GM23248 (cell line): ENCODE measurements around the gene TSPYL4. TPM values are rescaled to one million over a fixed set of nuclear protein-coding genes. Genes with fewer than 3 reads are reported as not detected.

Experiments used
- DNase-seq: peaks from one replicate; pipeline ENCODE4 v3.0.0-alpha.2; 2015
- H2AFZ ChIP-seq: fragments of 200-600 bp; sonication (generic); 2 replicates; pipeline ENCODE4 v1.6.1; 2016; ENCODE audit warnings: antibody characterized with exemption
- H3F3A ChIP-seq: fragments of 200-600 bp; sonication (generic); 2 replicates; pipeline ENCODE4 v1.6.1; 2016; ENCODE audit warnings: mild to moderate bottlenecking, antibody characterized with exemption, mixed run types; ENCODE audit not compliant: insufficient read depth
- H3K27ac ChIP-seq: fragments of 200-600 bp; sonication (generic); 2 replicates; pipeline ENCODE4 v1.5.1; 2016; ENCODE audit warnings: mild to moderate bottlenecking
- H3K27me3 ChIP-seq: fragments of 200-600 bp; sonication (generic); replicated peaks from 2 replicates; pipeline ENCODE4 v1.6.1; 2016; ENCODE audit warnings: mild to moderate bottlenecking; ENCODE audit not compliant: insufficient read depth
- H3K36me3 ChIP-seq: fragments of 200-600 bp; sonication (generic); 2 replicates; pipeline ENCODE4 v1.6.1; 2016; ENCODE audit warnings: low read depth, mild to moderate bottlenecking
- H3K4me1 ChIP-seq: fragments of 200-600 bp; sonication (generic); 2 replicates; pipeline ENCODE4 v1.6.1; 2016; ENCODE audit warnings: mild to moderate bottlenecking; ENCODE audit not compliant: insufficient read depth
- H3K4me2 ChIP-seq: fragments of 200-600 bp; sonication (generic); one replicate; pipeline ENCODE4 v1.6.1; 2016; ENCODE audit warnings: mild to moderate bottlenecking; ENCODE audit not compliant: unreplicated experiment
- H3K4me3 ChIP-seq: fragments of 200-600 bp; sonication (generic); 2 replicates; pipeline ENCODE4 v1.5.1; 2016; ENCODE audit warnings: mild to moderate bottlenecking
- H3K79me2 ChIP-seq: fragments of 200-600 bp; sonication (generic); 2 replicates; pipeline ENCODE4 v1.6.1; 2016; ENCODE audit warnings: mild to moderate bottlenecking; ENCODE audit not compliant: insufficient read depth
- H3K9ac ChIP-seq: fragments of 200-600 bp; sonication (generic); 2 replicates; pipeline ENCODE4 v1.6.1; 2016; ENCODE audit warnings: mild to moderate bottlenecking
- H3K9me2 ChIP-seq: fragments of 200-600 bp; sonication (generic); 2 replicates; pipeline ENCODE4 v1.6.1; 2016; ENCODE audit warnings: mixed run types, mild to moderate bottlenecking, moderate library complexity; ENCODE audit not compliant: insufficient read depth
- H3K9me3 ChIP-seq: fragments of 200-600 bp; sonication (generic); one replicate; pipeline ENCODE4 v1.6.1; 2017; ENCODE audit warnings: low read depth
- H4K20me1 ChIP-seq: fragments of 200-600 bp; sonication (generic); 2 replicates; pipeline ENCODE4 v1.6.0; 2016; ENCODE audit not compliant: insufficient read depth
- EZH2 ChIP-seq: fragments of 200-600 bp; sonication (generic); IDR thresholded peaks from 2 replicates; pipeline ENCODE4 v1.6.1; 2018; ENCODE audit warnings: antibody characterized with exemption, mild to moderate bottlenecking; ENCODE audit not compliant: insufficient read depth, poor library complexity, severe bottlenecking
- EZH2phosphoT487 ChIP-seq: fragments of 200-600 bp; sonication (generic); IDR thresholded peaks from 2 replicates; pipeline ENCODE4 v1.6.1; 2018; ENCODE audit warnings: antibody characterized with exemption, moderate library complexity, mild to moderate bottlenecking, low read depth; ENCODE audit not compliant: insufficient read depth
- WGBS, 2 experiments: methylation state at CpG; one replicate each; pipeline ENCODE4 v1.1.6; 2015 to 2017; ENCODE audit warnings: low lambda C conversion rate in 2 of 2, low coverage in 1 of 2; ENCODE audit errors: missing lambda C conversion rate in 2 of 2; 5-methylcytosine and 5-hydroxymethylcytosine counted together
- in situ Hi-C: fragments of 300-500 bp; cut with MboI; formaldehyde crosslinking; loops from 2 replicates; pipeline ENCODE4 v1.15.0; 2020
- polyA plus RNA-seq: library from polyadenylated mRNA; unstranded; fragments of >200 nt; fragmentation: Nextera tagmentation; extraction: Ambion mirVana; gene quantifications from 2 replicates; pipeline ENCODE4 v1.2.1, GENCODE V29; 2016
- total RNA-seq: library from RNA; depleted of rRNA; stranded (reverse); fragments of >200 nt; shearing (Covaris generic); gene quantifications from 2 replicates; pipeline ENCODE4 v1.2.3, GENCODE V29; 2014

TSPYL4 gene
- total and polyA plus RNA-seq, 2 experiments from 2014 or later: 32.3 to 38.2 TPM

DNA sequence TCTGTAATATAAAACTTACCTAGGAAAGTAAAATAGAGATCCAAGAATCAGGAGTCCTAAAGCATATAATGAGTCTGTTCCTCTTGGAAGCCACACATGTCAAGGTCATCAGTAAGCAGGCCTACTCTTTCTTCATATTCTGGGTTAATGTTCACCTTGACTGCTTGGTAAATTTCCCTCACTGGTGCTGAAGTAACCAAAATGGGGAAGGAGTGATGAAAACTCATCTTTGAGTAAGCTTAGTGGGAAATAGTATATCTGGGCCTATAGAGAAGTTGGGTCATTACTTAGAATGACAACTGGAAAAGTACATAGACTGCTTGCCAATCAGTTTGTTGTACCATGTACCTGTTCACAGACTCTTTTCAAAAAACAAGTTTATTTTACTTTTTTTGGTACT lies 6.6 kb downstream of the TSPYL4 start:
- H3K27me3 ChIP-seq: no peaks in the 10 kb centered on the region
- H3K9me2 ChIP-seq: no peaks in the 10 kb centered on the region
- in situ Hi-C loops: no loop called here
- peaks cover 45% of the 10 kb centered on the region for H3K79me2 ChIP-seq
- no peaks in the 10 kb centered on the region for H4K20me1 ChIP-seq
- peaks cover 6% of the 10 kb centered on the region; the same call in 1 of the 2 replicates for H3K36me3 ChIP-seq
- H2AFZ ChIP-seq: no peak overlapping the region
- peaks cover 46% of the 10 kb centered on the region for H3K4me1 ChIP-seq
- no peak for DNase-seq
- no peak overlapping the region for H3K4me2 ChIP-seq
- H3K9ac ChIP-seq: no peak overlapping the region
- H3K27ac ChIP-seq: no peak overlapping the region
- no peaks in the 10 kb centered on the region for H3K9me3 ChIP-seq
- TF ChIP-seq EZH2: no peak
- peaks cover 31% of the 10 kb centered on the region for H3F3A ChIP-seq
- H3K4me3 ChIP-seq: no peak overlapping the region

DNA sequence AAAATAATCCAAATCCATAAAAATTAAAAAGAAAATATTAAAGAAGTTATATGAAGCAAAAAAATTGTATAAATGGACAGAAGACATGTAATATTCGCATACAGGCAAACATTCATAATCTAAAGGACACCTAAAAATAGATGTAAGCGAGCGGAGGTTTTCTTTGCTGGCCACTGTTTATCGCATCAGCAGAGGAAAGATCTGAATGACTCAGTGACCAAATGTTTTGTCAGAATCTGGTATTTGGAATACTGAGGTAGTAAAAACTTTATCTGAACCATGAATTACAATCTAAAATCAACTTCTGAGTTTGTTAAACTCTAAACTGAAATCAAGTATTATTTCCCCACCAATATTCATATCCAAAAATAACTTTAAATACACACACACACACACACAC lies 7.8 kb downstream of the TSPYL4 start:
- Histone ChIP-seq H3F3A (peaks cover 19% of the 10 kb centered on the region; the same call in 1 of the 2 replicates), H3K4me3 (no peak overlapping the region), H3K9me2 (no peaks in the 10 kb centered on the region), H3K4me2 (peak overlapping the region; percentile 42), H2AFZ (no peak overlapping the region), H3K27ac (0 out of 2 replicates have a peak overlapping the region, but pooled peaks have one; percentile 0), H3K79me2 (peaks cover 34% of the 10 kb centered on the region), H3K9ac (no peak overlapping the region), H3K4me1 (peaks cover 37% of the 10 kb centered on the region), H4K20me1 (no peaks in the 10 kb centered on the region), H3K9me3 (no peaks in the 10 kb centered on the region), H3K36me3 (peaks cover 6% of the 10 kb centered on the region; the same call in 1 of the 2 replicates), H3K27me3 (no peaks in the 10 kb centered on the region)
- in situ Hi-C loops: no loop called here
- DNase-seq: peak; percentile 67
- no peak for TF ChIP-seq EZH2phosphoT487
- WGBS, 2 experiments: 53 to 59% methylated on average over 4 of the region's 4 CpGs

DNA sequence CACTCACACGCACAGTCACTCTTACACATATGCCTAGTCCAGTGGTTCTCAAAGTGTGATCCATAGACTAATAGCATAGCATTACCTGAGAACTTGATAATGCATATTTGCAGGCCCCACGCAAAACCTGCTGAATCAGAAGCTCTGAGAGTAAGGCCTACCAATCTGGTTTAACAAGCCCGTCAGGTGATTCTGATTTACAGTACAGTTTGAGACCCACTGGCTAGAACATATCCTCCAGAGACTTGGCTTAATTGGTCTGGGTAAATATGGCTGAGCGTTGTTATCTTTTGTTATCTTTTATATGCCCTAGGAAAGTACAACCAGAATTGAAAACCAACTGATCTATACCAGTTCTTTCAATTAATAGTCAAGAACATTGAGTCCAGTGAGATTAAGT lies 9.6 kb downstream of the TSPYL4 start:
- Histone ChIP-seq H3K36me3 (peaks cover under 1% of the 10 kb centered on the region; the same call in 1 of the 2 replicates), H3K79me2 (peaks cover 16% of the 10 kb centered on the region), H3K4me3 (no peak overlapping the region), H3K4me1 (peaks cover 19% of the 10 kb centered on the region), H2AFZ (no peak overlapping the region), H3K9me3 (no peaks in the 10 kb centered on the region), H3F3A (peaks cover 14% of the 10 kb centered on the region; the same call in 1 of the 2 replicates), H3K4me2 (no peak overlapping the region), H3K9me2 (no peaks in the 10 kb centered on the region), H3K27ac (no peak overlapping the region), H3K27me3 (no peaks in the 10 kb centered on the region), H3K9ac (no peak overlapping the region), H4K20me1 (no peaks in the 10 kb centered on the region)
- in situ Hi-C loops: no loop called here
- DNase-seq: no peak
- WGBS, 2 experiments: 89% methylated on average over 4 of the region's 4 CpGs
- TF ChIP-seq EZH2: no peak
- no peak for TF ChIP-seq EZH2phosphoT487

DNA sequence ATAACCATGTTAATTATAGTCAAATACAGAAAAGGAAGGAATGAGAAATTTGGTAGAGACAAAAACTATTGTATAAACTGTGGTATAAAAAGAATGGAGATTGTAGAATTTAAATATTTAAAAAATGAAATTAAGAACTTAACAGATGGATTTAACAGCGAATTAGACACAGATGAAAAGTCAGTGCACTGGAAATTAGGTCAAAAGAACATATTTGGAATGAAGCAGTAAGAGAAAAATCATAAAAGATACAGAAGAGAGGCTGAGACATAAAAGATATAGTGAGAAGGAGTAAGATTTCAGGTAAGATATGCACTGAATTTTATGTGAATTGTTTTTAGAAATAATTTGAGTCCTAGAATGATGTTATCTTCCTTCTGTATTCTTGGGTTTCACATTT lies 14.0 kb downstream of the TSPYL4 start:
- no peak for DNase-seq
- no peaks in the 10 kb centered on the region for H3K79me2 ChIP-seq
- H3K4me2 ChIP-seq: no peak overlapping the region
- H4K20me1 ChIP-seq: no peaks in the 10 kb centered on the region
- no peaks in the 10 kb centered on the region for H3K27me3 ChIP-seq
- H3K27ac ChIP-seq: no peak overlapping the region
- TF ChIP-seq EZH2 (no peak), EZH2phosphoT487 (no peak)
- in situ Hi-C loops: no loop called here
- H3K9ac ChIP-seq: no peak overlapping the region
- H3K9me2 ChIP-seq: no peaks in the 10 kb centered on the region
- no peaks in the 10 kb centered on the region for H3F3A ChIP-seq
- no peaks in the 10 kb centered on the region for H3K4me1 ChIP-seq
- 93 to 97% methylated on average over 1 of the region's 1 CpG for WGBS, 2 experiments
- H3K36me3 ChIP-seq: no peaks in the 10 kb centered on the region
- H3K9me3 ChIP-seq: no peaks in the 10 kb centered on the region
- no peak overlapping the region for H3K4me3 ChIP-seq
- no peak overlapping the region for H2AFZ ChIP-seq

DNA sequence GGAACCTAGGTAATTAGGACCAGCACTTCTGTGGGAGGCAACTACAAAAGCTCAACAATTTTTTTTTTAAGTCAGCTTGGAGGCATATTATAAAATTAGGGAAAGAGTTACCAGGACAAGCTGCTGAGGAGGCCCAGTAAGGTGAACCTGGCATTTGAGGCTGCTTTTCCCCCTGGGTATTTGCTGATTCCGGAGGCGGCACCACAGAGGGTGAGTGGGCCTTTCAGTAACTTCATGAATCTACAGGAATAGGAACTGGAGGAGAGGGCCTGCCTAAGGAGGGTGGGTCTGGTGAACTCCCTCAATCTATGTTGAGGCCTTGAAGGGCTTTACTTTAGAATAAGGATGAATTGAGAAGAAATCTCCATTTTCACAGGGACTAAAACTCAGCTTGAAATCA lies 14.6 kb downstream of the TSPYL4 start:
- Histone ChIP-seq H3K27me3 (no peaks in the 10 kb centered on the region), H3K36me3 (no peaks in the 10 kb centered on the region), H3K4me2 (no peak overlapping the region), H3K4me3 (no peak overlapping the region), H3K9me3 (no peaks in the 10 kb centered on the region), H3K9ac (no peak overlapping the region), H4K20me1 (no peaks in the 10 kb centered on the region), H3K79me2 (no peaks in the 10 kb centered on the region), H3K4me1 (no peaks in the 10 kb centered on the region), H3F3A (no peaks in the 10 kb centered on the region), H3K27ac (no peak overlapping the region), H3K9me2 (no peaks in the 10 kb centered on the region), H2AFZ (no peak overlapping the region)
- TF ChIP-seq EZH2phosphoT487: no peak
- TF ChIP-seq EZH2: no peak
- WGBS, 2 experiments: 100% methylated on average over 2 of the region's 2 CpGs
- DNase-seq: no peak
- in situ Hi-C loops: no loop called here
